Nephron (organoid): ENCODE measurements around the gene CGB2.

Source experiments
- H3K27ac Mint-ChIP-seq, 3 experiments: 2 replicates each; pipeline ENCODE4 v1.8.0; 2020; ENCODE audit warnings: mixed read lengths in 3 of 3, mild to moderate bottlenecking in 2 of 3, moderate library complexity in 1 of 3
- H3K27me3 Mint-ChIP-seq: 2 replicates; pipeline ENCODE4 v1.8.0; 2021; ENCODE audit warnings: low read depth, mild to moderate bottlenecking, moderate library complexity, mixed read lengths
- H3K36me3 Mint-ChIP-seq: 2 replicates; pipeline ENCODE4 v1.8.0; 2020; ENCODE audit warnings: low read depth, mixed read lengths
- H3K4me1 Mint-ChIP-seq: 2 replicates; pipeline ENCODE4 v1.8.0; 2020; ENCODE audit warnings: mixed read lengths
- H3K4me3 Mint-ChIP-seq, 3 experiments: 2 replicates each; pipeline ENCODE4 v1.8.0; 2020; ENCODE audit warnings: mild to moderate bottlenecking in 3 of 3, mixed read lengths in 3 of 3, moderate library complexity in 2 of 3
- H3K9me3 Mint-ChIP-seq: 2 replicates; pipeline ENCODE4 v1.8.0; 2020; ENCODE audit warnings: mixed read lengths
- CTCF ChIP-seq, 3 experiments: fragments of 200-600 bp; sonication (generic); IDR thresholded peaks; one replicate each; pipeline ENCODE4 v1.5.0; 2021; ENCODE audit warnings: antibody characterized with exemption in 3 of 3; ENCODE audit not compliant: unreplicated experiment in 3 of 3

CGB2 gene

GRCh38 chr19:49004133-49004532 is 27.6 kb upstream of the CGB2 start:
- Mint-ChIP-seq H3K4me3 (no peak overlapping the region), H3K36me3 (peaks cover 37% of the 10 kb centered on the region), H3K9me3 (no peaks in the 10 kb centered on the region), H3K4me1 (no peaks in the 10 kb centered on the region), H3K27me3 (no peaks in the 10 kb centered on the region), H3K27ac (no peak overlapping the region)
- TF ChIP-seq CTCF (IDR thresholded peaks at IDR 0.05; ENCODE audit: unreplicated experiment in 3 of 3) = no peak

- Mint-ChIP-seq H3K27me3 (no peaks in the 10 kb centered on the region), H3K9me3 (no peaks in the 10 kb centered on the region), H3K36me3 (peaks cover 30% of the 10 kb centered on the region), H3K4me3 (no peak overlapping the region), H3K4me1 (no peaks in the 10 kb centered on the region), H3K27ac (no peak overlapping the region)
- no peak for TF ChIP-seq CTCF (IDR thresholded peaks at IDR 0.05; ENCODE audit: unreplicated experiment in 3 of 3)
Observed at GRCh38 chr19:49004964-49005614, 26.6 kb upstream of the CGB2 start.

GRCh38 chr19:49006905-49007304 is 24.8 kb upstream of the CGB2 start:
- Mint-ChIP-seq H3K27ac (no peak overlapping the region), H3K36me3 (peaks cover 35% of the 10 kb centered on the region), H3K9me3 (no peaks in the 10 kb centered on the region), H3K4me3 (no peak overlapping the region), H3K27me3 (no peaks in the 10 kb centered on the region), H3K4me1 (no peaks in the 10 kb centered on the region)
- TF ChIP-seq CTCF (IDR thresholded peaks at IDR 0.05; ENCODE audit: unreplicated experiment in 3 of 3) = no peak

- H3K27me3 Mint-ChIP-seq = no peaks in the 10 kb centered on the region
- H3K4me1 Mint-ChIP-seq = no peaks in the 10 kb centered on the region
- H3K36me3 Mint-ChIP-seq = peaks cover 30% of the 10 kb centered on the region
- no peak for TF ChIP-seq CTCF (IDR thresholded peaks at IDR 0.05; ENCODE audit: unreplicated experiment in 3 of 3)
- no peak overlapping the region for H3K27ac Mint-ChIP-seq
- no peak overlapping the region for H3K4me3 Mint-ChIP-seq
- H3K9me3 Mint-ChIP-seq = no peaks in the 10 kb centered on the region
Observed at GRCh38 chr19:49009828-49010227, 21.9 kb upstream of the CGB2 start.

GRCh38 chr19:49010453-49010852 is 21.2 kb upstream of the CGB2 start:
- H3K4me3 Mint-ChIP-seq = no peak overlapping the region
- H3K36me3 Mint-ChIP-seq = peaks cover 26% of the 10 kb centered on the region
- no peaks in the 10 kb centered on the region for H3K27me3 Mint-ChIP-seq
- H3K9me3 Mint-ChIP-seq = no peaks in the 10 kb centered on the region
- TF ChIP-seq CTCF (IDR thresholded peaks at IDR 0.05; ENCODE audit: unreplicated experiment in 3 of 3) = no peak
- no peaks in the 10 kb centered on the region for H3K4me1 Mint-ChIP-seq
- no peak overlapping the region for H3K27ac Mint-ChIP-seq

GRCh38 chr19:49011194-49011593 is 20.5 kb upstream of the CGB2 start:
- Mint-ChIP-seq H3K4me1 (no peaks in the 10 kb centered on the region), H3K9me3 (no peaks in the 10 kb centered on the region), H3K4me3 (no peak overlapping the region), H3K27ac (no peak overlapping the region), H3K27me3 (no peaks in the 10 kb centered on the region), H3K36me3 (peaks cover 26% of the 10 kb centered on the region)
- no peak for TF ChIP-seq CTCF (IDR thresholded peaks at IDR 0.05; ENCODE audit: unreplicated experiment in 3 of 3)
